H1 (cell line): ENCODE measurements around the gene PIEZO1. TPM values are rescaled to one million over a fixed set of nuclear protein-coding genes. Genes with fewer than 3 reads are reported as not detected.

ENCODE experiments used
- CTCF ChIA-PET: fragments of 300-600 bp; sonication (Branson Sonifier 250); formaldehyde crosslinking; loops from one replicate; lab custom pipeline; 2021; ENCODE audit not compliant: partially characterized antibody; lab: Charles Lee
- POLR2A ChIA-PET: fragments of 300-600 bp; sonication (Branson Sonifier 250); formaldehyde crosslinking; loops from one replicate; lab custom pipeline; 2021; ENCODE audit warnings: inconsistent platforms; ENCODE audit not compliant: partially characterized antibody; lab: Charles Lee
- DNase-seq, 2 experiments: peaks; one replicate each; pipeline versions ENCODE4 v3.0.0 to v3.0.0-alpha.2; 2010 to 2022; ENCODE audit warnings: low spot score in 2 of 2, low read depth in 1 of 2, mixed read lengths in 1 of 2
- FAIRE-seq: peaks from 2 replicates; lab custom pipeline; 2011; peaks lifted over from hg19 to GRCh38; lab: Jason Lieb, UNC
- H2AFZ ChIP-seq: 2 replicates; pipeline ENCODE4 v1.8.1; 2012; ENCODE audit warnings: low read length, inconsistent platforms
- H2AK5ac ChIP-seq: 2 replicates; pipeline ENCODE4 v1.6.1; 2013; ENCODE audit warnings: low read depth, low read length
- H2BK120ac ChIP-seq: replicated peaks from 2 replicates; pipeline ENCODE3; 2013; ENCODE audit warnings: low read depth, low read length, inconsistent platforms
- H2BK12ac ChIP-seq: 2 replicates; pipeline ENCODE4 v1.6.1; 2013; ENCODE audit warnings: low read depth, low read length
- H2BK15ac ChIP-seq: 2 replicates; pipeline ENCODE4 v1.6.1; 2013; ENCODE audit warnings: low read length
- H2BK20ac ChIP-seq: 2 replicates; pipeline ENCODE4 v1.6.1; 2013; ENCODE audit warnings: low read length
- H2BK5ac ChIP-seq: 2 replicates; pipeline ENCODE4 v1.6.1; 2013; ENCODE audit warnings: low read depth, low read length
- H3K14ac ChIP-seq: 2 replicates; pipeline ENCODE4 v1.6.1; 2013; ENCODE audit warnings: inconsistent platforms; ENCODE audit not compliant: insufficient read length
- H3K18ac ChIP-seq: 2 replicates; pipeline ENCODE4 v1.6.1; 2013; ENCODE audit warnings: low read length; ENCODE audit errors: extremely low read depth
- H3K23ac ChIP-seq: 2 replicates; pipeline ENCODE4 v1.6.1; 2013; ENCODE audit warnings: inconsistent platforms; ENCODE audit not compliant: insufficient read length
- H3K23me2 ChIP-seq: 2 replicates; pipeline ENCODE4 v1.6.1; 2013; ENCODE audit warnings: low read depth, low read length
- H3K27ac ChIP-seq: 2 replicates; pipeline ENCODE4 v1.6.1; 2011; ENCODE audit warnings: low read depth, low read length, inconsistent platforms
- H3K27me3 ChIP-seq, 4 experiments: replicated peaks in 1 of 4; 1 replicate in 1 of 4; 2 replicates in 3 of 4; pipeline versions ENCODE4 v1.6.1 to v1.8.1; 2011 to 2013; ENCODE audit warnings: low read length in 3 of 4, mild to moderate bottlenecking in 3 of 4, inconsistent platforms in 2 of 4, mixed read lengths in 2 of 4, moderate library complexity in 1 of 4; ENCODE audit not compliant: control insufficient read depth in 3 of 4, insufficient read depth in 3 of 4; ENCODE audit errors: extremely low read depth in 1 of 4
- H3K36me3 ChIP-seq, 4 experiments: 2 replicates each; pipeline versions ENCODE4 v1.6.1 to v1.8.1; 2011 to 2013; ENCODE audit warnings: mild to moderate bottlenecking in 4 of 4, low read length in 3 of 4, moderate library complexity in 2 of 4, control low read depth in 1 of 4, inconsistent platforms in 1 of 4; ENCODE audit not compliant: insufficient read depth in 4 of 4, control insufficient read depth in 2 of 4
- H3K4ac ChIP-seq: replicated peaks from 2 replicates; pipeline ENCODE3; 2013; ENCODE audit warnings: low read length, low read depth, mixed read lengths, inconsistent platforms; ENCODE audit not compliant: insufficient read length
- H3K4me1 ChIP-seq, 4 experiments: replicated peaks in 1 of 4; 1 replicate in 1 of 4; 2 replicates in 3 of 4; pipeline versions ENCODE4 v1.6.1 to v1.8.1; 2011 to 2013; ENCODE audit warnings: low read length in 3 of 4, inconsistent platforms in 2 of 4, mixed read lengths in 1 of 4; ENCODE audit not compliant: insufficient read depth in 4 of 4, control insufficient read depth in 3 of 4
- H3K4me2 ChIP-seq, 2 experiments: 2 replicates each; pipeline versions ENCODE4 v1.6.1 to v1.8.1; 2011 to 2013; ENCODE audit warnings: low read depth in 2 of 2, low read length in 2 of 2, control low read depth in 1 of 2, inconsistent platforms in 1 of 2, mild to moderate bottlenecking in 1 of 2; ENCODE audit not compliant: insufficient read depth in 1 of 2
- H3K4me3 ChIP-seq, 4 experiments: fragments of 200-600, 300-600 bp in 1 of 4; sonication (generic), shearing (Covaris generic), sonication (Bioruptor Twin) in 1 of 4; 2 replicates each; pipeline versions ENCODE4 v1.5.1 to v1.8.1; 2011 to 2016; ENCODE audit warnings: low read length in 4 of 4, low read depth in 3 of 4, control low read depth in 2 of 4, inconsistent platforms in 2 of 4, mild to moderate bottlenecking in 2 of 4, mixed read lengths in 1 of 4, moderate library complexity in 1 of 4; ENCODE audit not compliant: insufficient read depth in 2 of 4; ENCODE audit errors: extremely low read depth in 1 of 4
- H3K56ac ChIP-seq: replicated peaks from 2 replicates; pipeline ENCODE3; 2013; ENCODE audit warnings: low read depth, mild to moderate bottlenecking, mixed read lengths, low read length, inconsistent platforms; ENCODE audit not compliant: insufficient read length
- H3K79me1 ChIP-seq: 2 replicates; pipeline ENCODE4 v1.6.1; 2013; ENCODE audit warnings: low read depth, low read length, control low read depth
- H3K79me2 ChIP-seq, 2 experiments: 2 replicates each; pipeline versions ENCODE4 v1.6.1 to v1.8.1; 2012 to 2013; ENCODE audit warnings: low read length in 2 of 2, mild to moderate bottlenecking in 2 of 2, inconsistent platforms in 1 of 2; ENCODE audit not compliant: insufficient read depth in 2 of 2, control insufficient read depth in 1 of 2
- H3K9ac ChIP-seq, 4 experiments: replicated peaks in 1 of 4; 1 replicate in 1 of 4; 2 replicates in 3 of 4; pipeline versions ENCODE4 v1.6.1 to v1.8.1; 2011 to 2013; ENCODE audit warnings: low read depth in 3 of 4, low read length in 3 of 4, control low read depth in 2 of 4, mild to moderate bottlenecking in 2 of 4, moderate library complexity in 2 of 4, inconsistent platforms in 1 of 4; ENCODE audit errors: extremely low read depth in 1 of 4
- H3K9me3 ChIP-seq, 2 experiments: 2 replicates each; pipeline versions ENCODE4 v1.6.1 to v1.8.1; 2012 to 2013; ENCODE audit warnings: mild to moderate bottlenecking in 2 of 2, moderate library complexity in 2 of 2, control low read depth in 1 of 2, inconsistent platforms in 1 of 2, low read depth in 1 of 2, low read length in 1 of 2, mixed read lengths in 1 of 2; ENCODE audit not compliant: insufficient read depth in 2 of 2
- H4K20me1 ChIP-seq, 2 experiments: replicated peaks in 1 of 2; 2 replicates each; pipeline versions ENCODE3 to v1.8.1; 2011 to 2013; ENCODE audit warnings: inconsistent platforms in 2 of 2, low read length in 2 of 2, mild to moderate bottlenecking in 1 of 2; ENCODE audit not compliant: insufficient read depth in 2 of 2, control insufficient read depth in 1 of 2
- H4K5ac ChIP-seq: 2 replicates; pipeline ENCODE4 v1.6.1; 2013; ENCODE audit warnings: low read length, low read depth, mixed read lengths, inconsistent platforms; ENCODE audit not compliant: insufficient read length
- H4K8ac ChIP-seq: 2 replicates; pipeline ENCODE4 v1.8.0; 2013; ENCODE audit warnings: mild to moderate bottlenecking, moderate library complexity, low read length, inconsistent platforms; ENCODE audit not compliant: insufficient read depth; ENCODE audit errors: extremely low read depth
- H4K91ac ChIP-seq: replicated peaks from 2 replicates; pipeline ENCODE3; 2013; ENCODE audit warnings: low read length, mixed read lengths, inconsistent platforms; ENCODE audit not compliant: insufficient read length
- SIN3A ChIP-seq, 2 experiments: IDR thresholded peaks in 1 of 2; conservative IDR thresholded peaks in 1 of 2; 2 replicates each; pipeline ENCODE4 v1.6.1; 2011 to 2012; ENCODE audit warnings: low read length in 2 of 2, improper control_type of control experiment in 1 of 2, low read depth in 1 of 2, mild to moderate bottlenecking in 1 of 2
- SIRT6 ChIP-seq: IDR thresholded peaks from one replicate; pipeline ENCODE4 v1.7.1; 2012; ENCODE audit warnings: low read length, inconsistent platforms
- TAF1 ChIP-seq: IDR thresholded peaks from 2 replicates; pipeline ENCODE4 v1.6.1; 2011; ENCODE audit warnings: mild to moderate bottlenecking, low read depth, low read length
- WGBS, 2 experiments: shearing (Covaris generic) in 1 of 2; methylation state at CpG; one replicate each; pipeline versions ENCODE4 v1.1.6 to v1.1.7; 2013 to 2015; ENCODE audit warnings: low lambda C conversion rate in 2 of 2, mixed read lengths in 2 of 2, inconsistent platforms in 1 of 2, low coverage in 1 of 2, missing lambda C conversion rate in 1 of 2; ENCODE audit not compliant: insufficient replicate concordance in 2 of 2, insufficient coverage in 1 of 2, insufficient read length in 1 of 2; ENCODE audit errors: extremely low coverage in 1 of 2, missing lambda C conversion rate in 1 of 2; 5-methylcytosine and 5-hydroxymethylcytosine counted together
- polyA plus RNA-seq, 7 experiments: library from polyadenylated mRNA; depleted of rRNA in 3 of 7; stranded (reverse) in 5 of 7; unstranded in 2 of 7; fragments of >200 nt in 5 of 7; fragments of 200-250 nt in 2 of 7; gene quantifications; 1 replicate in 5 of 7; 2 replicates in 1 of 7; 4 replicates in 1 of 7; pipeline versions ENCODE4 v1.2.1 to v1.2.3, GENCODE V29; 2011 to 2013; ENCODE audit warnings: missing spikeins in 2 of 7, mixed read lengths in 2 of 7
- total RNA-seq: library from RNA; stranded (reverse); fragmentation: NEBNext Ultra II Directional; extraction: Animal tissue kit (Norgen Biotek cat#: 25700); gene quantifications from 2 replicates; pipeline ENCODE4 v1.2.1, GENCODE V29; 2021
- TF ChIP-seq, protein P1 (sequence below): IDR thresholded peaks from 2 replicates; pipeline ENCODE4 v1.6.1; 2012; ENCODE audit warnings: inconsistent platforms

The PIEZO1 gene
- total and polyA plus RNA-seq, 2 of the 8 experiments (the other 6 are each of a cell fraction or from before 2014, with no cell fraction given): 42.3 to 67.5 TPM

DNA sequence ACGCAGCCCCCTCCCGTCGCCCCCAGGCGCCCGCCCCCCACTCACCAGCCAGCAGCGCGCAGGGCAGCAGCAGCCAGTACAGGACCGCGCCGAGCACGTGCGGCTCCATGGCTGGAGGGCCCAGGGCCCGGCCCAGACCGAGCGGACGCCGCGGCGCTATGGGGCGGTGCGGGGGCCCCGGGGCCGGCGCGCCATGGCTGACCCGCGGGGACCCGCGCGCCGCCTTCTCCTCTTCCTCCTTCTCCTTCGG is 239 bp downstream of the PIEZO1 start:
- peak overlapping the region; percentile 28 to 71 (median 50); a peak in 7 of 8 replicates for H3K4me3 ChIP-seq
- peaks cover 0 to 6% (median 3%) of the 10 kb centered on the region in 4 experiments; a peak in 3 of 7 replicates for H3K27me3 ChIP-seq
- no peaks in the 10 kb centered on the region for H3K9me3 ChIP-seq
- H3K4me1 ChIP-seq: peaks cover 0 to 7% (median 3%) of the 10 kb centered on the region in 4 experiments; a peak in 4 of 7 replicates
- no peak overlapping the region for H2BK15ac ChIP-seq
- POLR2A ChIA-PET: interaction anchor here (0.6 to 2.2 kb wide), 5 partner anchors 13 to 821 kb away, joined by 3 to 12 read pairs (median 3); no protein-coding TSS in a partner anchor
- CTCF ChIA-PET: interaction anchor here (0.7 to 7.4 kb wide), 12 partner anchors 8 to 125 kb away, joined by 3 to 94 read pairs (median 4); no protein-coding TSS in a partner anchor
- no peaks in the 10 kb centered on the region for H3K79me1 ChIP-seq
- peaks cover 6% of the 10 kb centered on the region; the same call in 1 of the 2 replicates for H3K23me2 ChIP-seq
- DNase-seq: no peak
- H4K91ac ChIP-seq: no peak overlapping the region
- H3K23ac ChIP-seq: no peak overlapping the region
- peaks cover 0 to 23% of the 10 kb centered on the region in 2 experiments; a peak in 1 of 4 replicates for H3K79me2 ChIP-seq
- peak overlapping the region in 3 of 4 experiments; percentile 25 to 67 (median 47); a peak in 4 of 7 replicates for H3K9ac ChIP-seq
- 0% methylated on average over 3 of the region's 32 CpGs; no CpG with 5 or more reads in 1 of the 2 experiments for WGBS, 2 experiments
- no peak overlapping the region for H3K14ac ChIP-seq
- no peak overlapping the region for H2BK12ac ChIP-seq
- H4K8ac ChIP-seq: peak overlapping the region; percentile 76
- H3K18ac ChIP-seq: no peak overlapping the region
- no peak overlapping the region for H3K27ac ChIP-seq
- H3K4ac ChIP-seq: no peak overlapping the region
- FAIRE-seq: no peak
- H4K20me1 ChIP-seq: peaks cover 0 to 9% of the 10 kb centered on the region in 2 experiments
- H3K4me2 ChIP-seq: peak overlapping the region; percentile 16 to 71; a peak in 2 of 4 replicates
- H2BK5ac ChIP-seq: no peak overlapping the region
- no peak overlapping the region for H2AK5ac ChIP-seq
- H2BK20ac ChIP-seq: no peak overlapping the region
- H4K5ac ChIP-seq: no peak overlapping the region
- H3K56ac ChIP-seq: no peak overlapping the region
- H2AFZ ChIP-seq: no peak overlapping the region
- H2BK120ac ChIP-seq: no peak overlapping the region
- TF ChIP-seq SIRT6 (no peak), TAF1 (0 out of 2 replicates have a peak, but pooled peaks have one; percentile 41), SIN3A (conservative IDR thresholded peaks at IDR 0.05 in 1 of 2, IDR thresholded peaks at IDR 0.05 in 1 of 2; ENCODE audit: low read depth in 1 of 2, low read length in 2 of 2) (0 out of 4 replicates have a peak, but pooled peaks of 1 of the 2 experiments have one; percentile 8)
- TF ChIP-seq, protein P1, sequence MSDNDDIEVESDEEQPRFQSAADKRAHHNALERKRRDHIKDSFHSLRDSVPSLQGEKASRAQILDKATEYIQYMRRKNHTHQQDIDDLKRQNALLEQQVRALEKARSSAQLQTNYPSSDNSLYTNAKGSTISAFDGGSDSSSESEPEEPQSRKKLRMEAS: peak; percentile 57; the same call in 1 of the 2 replicates
- H3K36me3 ChIP-seq: no peaks in the 10 kb centered on the region
